ENCODE results near the gene CRACR2A. TPM values are rescaled to one million over a fixed set of nuclear protein-coding genes. Genes with fewer than 3 reads are reported as not detected.

Gene CRACR2A
- total RNA-seq, 1 experiment from 2014 or later = 0.92 TPM

DNA sequence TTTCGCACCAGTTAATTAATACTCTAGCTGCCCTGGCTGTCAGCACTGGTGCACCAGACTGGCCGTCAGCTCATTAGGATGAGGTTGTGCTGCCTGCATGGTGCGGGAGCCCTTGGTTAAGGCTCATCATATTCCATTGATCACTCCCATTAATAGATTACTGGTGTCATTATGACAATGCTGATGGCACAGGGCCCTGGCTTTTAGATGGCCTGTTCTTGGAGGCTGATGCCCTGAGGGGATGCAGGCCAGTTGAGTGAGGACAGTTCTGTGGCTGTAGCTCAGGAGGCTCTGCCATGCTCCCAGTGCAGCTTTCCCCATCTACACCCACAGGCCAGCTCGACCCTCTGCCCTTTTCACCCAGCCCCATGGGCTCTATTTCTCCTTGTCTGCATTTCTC, 135.3 kb downstream of the CRACR2A start:
- intact Hi-C loops (cut with micrococcal nuclease; ENCODE audit: unreplicated experiment) (no loop called here), in situ Hi-C loops (cut with HindIII; ENCODE audit: low pct_unique_long_range_greater_than_20kb, low sequenced_read_pairs) (no loop called here)
- ChIA-PET CTCF (no interaction called here), POLR2A (no interaction called here)
- no peaks in the 10 kb centered on the region for H3K4me1 ChIP-seq (ENCODE audit: control insufficient read depth, insufficient read depth, low read length)
- no peaks in the 10 kb centered on the region; the same call in 1 of the 2 replicates for H3K27me3 ChIP-seq (ENCODE audit: control insufficient read depth, insufficient read depth, low read length)
- TF ChIP-seq TCF7L2 (IDR thresholded peaks at IDR 0.05; ENCODE audit: low read depth, low read length) (no peak), POLR2AphosphoS5 (IDR thresholded peaks at IDR 0.05; ENCODE audit: low read depth, low read length) (no peak), SIN3A (IDR thresholded peaks at IDR 0.05; ENCODE audit: borderline replicate concordance, insufficient read depth, low read depth, low read length) (no peak)
- TF ChIP-seq, protein P1, sequence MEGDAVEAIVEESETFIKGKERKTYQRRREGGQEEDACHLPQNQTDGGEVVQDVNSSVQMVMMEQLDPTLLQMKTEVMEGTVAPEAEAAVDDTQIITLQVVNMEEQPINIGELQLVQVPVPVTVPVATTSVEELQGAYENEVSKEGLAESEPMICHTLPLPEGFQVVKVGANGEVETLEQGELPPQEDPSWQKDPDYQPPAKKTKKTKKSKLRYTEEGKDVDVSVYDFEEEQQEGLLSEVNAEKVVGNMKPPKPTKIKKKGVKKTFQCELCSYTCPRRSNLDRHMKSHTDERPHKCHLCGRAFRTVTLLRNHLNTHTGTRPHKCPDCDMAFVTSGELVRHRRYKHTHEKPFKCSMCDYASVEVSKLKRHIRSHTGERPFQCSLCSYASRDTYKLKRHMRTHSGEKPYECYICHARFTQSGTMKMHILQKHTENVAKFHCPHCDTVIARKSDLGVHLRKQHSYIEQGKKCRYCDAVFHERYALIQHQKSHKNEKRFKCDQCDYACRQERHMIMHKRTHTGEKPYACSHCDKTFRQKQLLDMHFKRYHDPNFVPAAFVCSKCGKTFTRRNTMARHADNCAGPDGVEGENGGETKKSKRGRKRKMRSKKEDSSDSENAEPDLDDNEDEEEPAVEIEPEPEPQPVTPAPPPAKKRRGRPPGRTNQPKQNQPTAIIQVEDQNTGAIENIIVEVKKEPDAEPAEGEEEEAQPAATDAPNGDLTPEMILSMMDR (IDR thresholded peaks at IDR 0.05) = no peak
- TF ChIP-seq, protein P2, sequence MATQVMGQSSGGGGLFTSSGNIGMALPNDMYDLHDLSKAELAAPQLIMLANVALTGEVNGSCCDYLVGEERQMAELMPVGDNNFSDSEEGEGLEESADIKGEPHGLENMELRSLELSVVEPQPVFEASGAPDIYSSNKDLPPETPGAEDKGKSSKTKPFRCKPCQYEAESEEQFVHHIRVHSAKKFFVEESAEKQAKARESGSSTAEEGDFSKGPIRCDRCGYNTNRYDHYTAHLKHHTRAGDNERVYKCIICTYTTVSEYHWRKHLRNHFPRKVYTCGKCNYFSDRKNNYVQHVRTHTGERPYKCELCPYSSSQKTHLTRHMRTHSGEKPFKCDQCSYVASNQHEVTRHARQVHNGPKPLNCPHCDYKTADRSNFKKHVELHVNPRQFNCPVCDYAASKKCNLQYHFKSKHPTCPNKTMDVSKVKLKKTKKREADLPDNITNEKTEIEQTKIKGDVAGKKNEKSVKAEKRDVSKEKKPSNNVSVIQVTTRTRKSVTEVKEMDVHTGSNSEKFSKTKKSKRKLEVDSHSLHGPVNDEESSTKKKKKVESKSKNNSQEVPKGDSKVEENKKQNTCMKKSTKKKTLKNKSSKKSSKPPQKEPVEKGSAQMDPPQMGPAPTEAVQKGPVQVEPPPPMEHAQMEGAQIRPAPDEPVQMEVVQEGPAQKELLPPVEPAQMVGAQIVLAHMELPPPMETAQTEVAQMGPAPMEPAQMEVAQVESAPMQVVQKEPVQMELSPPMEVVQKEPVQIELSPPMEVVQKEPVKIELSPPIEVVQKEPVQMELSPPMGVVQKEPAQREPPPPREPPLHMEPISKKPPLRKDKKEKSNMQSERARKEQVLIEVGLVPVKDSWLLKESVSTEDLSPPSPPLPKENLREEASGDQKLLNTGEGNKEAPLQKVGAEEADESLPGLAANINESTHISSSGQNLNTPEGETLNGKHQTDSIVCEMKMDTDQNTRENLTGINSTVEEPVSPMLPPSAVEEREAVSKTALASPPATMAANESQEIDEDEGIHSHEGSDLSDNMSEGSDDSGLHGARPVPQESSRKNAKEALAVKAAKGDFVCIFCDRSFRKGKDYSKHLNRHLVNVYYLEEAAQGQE (IDR thresholded peaks at IDR 0.05; ENCODE audit: insufficient read depth in 1 of 2, low read depth in 2 of 2, low read length in 1 of 2) = no peak
- no peak for ATAC-seq
- DNase-seq (ENCODE audit: low read depth, low spot score) = no peak
- BruUV-seq (replicated peaks) = no TSS peak
- H3K9me3 ChIP-seq (ENCODE audit: control insufficient read depth, insufficient read depth, low read depth, low read length) = no peaks in the 10 kb centered on the region
- no peak overlapping the region for H3K4me3 ChIP-seq (ENCODE audit: low read depth in 2 of 2, low read length in 2 of 2)
- no peak overlapping the region for H3K27ac ChIP-seq (ENCODE audit: low read length)
- H3K36me3 ChIP-seq (ENCODE audit: control insufficient read depth, insufficient read depth, low read length) = no peaks in the 10 kb centered on the region

DNA sequence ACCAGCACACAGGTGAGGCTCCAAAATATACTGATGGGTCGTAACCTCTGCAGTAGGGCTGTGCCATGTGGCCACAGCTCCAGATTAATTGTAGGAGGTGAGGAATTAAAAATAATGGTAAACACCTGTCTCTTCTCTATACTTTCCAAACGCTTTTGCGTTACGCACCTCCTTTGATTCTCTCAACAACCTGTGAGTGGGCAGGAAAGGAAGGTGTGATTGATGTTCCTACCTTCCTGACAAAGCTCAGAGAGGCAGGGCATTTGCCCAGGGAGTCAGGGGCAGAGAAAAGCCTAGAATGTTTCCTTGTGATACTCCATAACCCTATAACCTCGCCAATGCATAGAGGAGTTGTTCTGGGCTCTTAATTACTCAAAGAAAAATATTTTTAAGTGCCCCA, 137.0 kb downstream of the CRACR2A start:
- Histone ChIP-seq H3K4me1 (ENCODE audit: control insufficient read depth, insufficient read depth, low read length) (no peaks in the 10 kb centered on the region), H3K4me3 (ENCODE audit: low read depth in 2 of 2, low read length in 2 of 2) (no peak overlapping the region), H3K9me3 (ENCODE audit: control insufficient read depth, insufficient read depth, low read depth, low read length) (no peaks in the 10 kb centered on the region), H3K36me3 (ENCODE audit: control insufficient read depth, insufficient read depth, low read length) (no peaks in the 10 kb centered on the region), H3K27me3 (ENCODE audit: control insufficient read depth, insufficient read depth, low read length) (no peaks in the 10 kb centered on the region; the same call in 1 of the 2 replicates), H3K27ac (ENCODE audit: low read length) (no peak overlapping the region)
- TF ChIP-seq, protein P2 (IDR thresholded peaks at IDR 0.05; ENCODE audit: insufficient read depth in 1 of 2, low read depth in 2 of 2, low read length in 1 of 2) = no peak
- no peak for TF ChIP-seq POLR2AphosphoS5 (IDR thresholded peaks at IDR 0.05; ENCODE audit: low read depth, low read length)
- TF ChIP-seq TCF7L2 (IDR thresholded peaks at IDR 0.05; ENCODE audit: low read depth, low read length) = no peak
- TF ChIP-seq, protein P1 (IDR thresholded peaks at IDR 0.05) = no peak
- TF ChIP-seq SIN3A (IDR thresholded peaks at IDR 0.05; ENCODE audit: borderline replicate concordance, insufficient read depth, low read depth, low read length) = no peak
- POLR2A ChIA-PET = no interaction called here
- DNase-seq (ENCODE audit: low read depth, low spot score) = no peak
- in situ Hi-C loops (cut with HindIII; ENCODE audit: low pct_unique_long_range_greater_than_20kb, low sequenced_read_pairs) (no loop called here), intact Hi-C loops (cut with micrococcal nuclease; ENCODE audit: unreplicated experiment) (no loop called here)
- CTCF ChIA-PET = no interaction called here
- no TSS peak for BruUV-seq (replicated peaks)
- no peak for ATAC-seq

Data from Panc1 (cell line).